Esophagus (tissue), 2 donors: ENCODE data around the gene TMTC2. TPM values are rescaled to one million over a fixed set of nuclear protein-coding genes. Genes with fewer than 3 reads are reported as not detected.

Source experiments
- H3K27ac ChIP-seq, 2 donors: one replicate each; pipeline ENCODE4 v1.5.1; 2013; ENCODE audit warnings: low read depth in 2 of 2, mild to moderate bottlenecking in 2 of 2, inconsistent platforms in 1 of 2, low read length in 1 of 2, moderate library complexity in 1 of 2
- H3K27me3 ChIP-seq, 2 donors: one replicate each; pipeline ENCODE4 v1.6.1; 2013; ENCODE audit warnings: low read length in 2 of 2, control low read depth in 1 of 2, mild to moderate bottlenecking in 1 of 2; ENCODE audit not compliant: insufficient read depth in 2 of 2, control insufficient read depth in 1 of 2
- H3K36me3 ChIP-seq, 2 donors: one replicate each; pipeline ENCODE4 v1.6.1; 2013; ENCODE audit warnings: low read length in 1 of 2; ENCODE audit not compliant: control insufficient read depth in 2 of 2, insufficient read depth in 2 of 2
- H3K4me1 ChIP-seq, 2 donors: one replicate each; pipeline ENCODE4 v1.6.1; 2013; ENCODE audit warnings: low read length in 1 of 2; ENCODE audit not compliant: control insufficient read depth in 2 of 2, insufficient read depth in 2 of 2
- H3K4me3 ChIP-seq, 2 donors: one replicate each; pipeline ENCODE4 v1.5.1; 2013; ENCODE audit warnings: low read length in 2 of 2, mild to moderate bottlenecking in 2 of 2, low read depth in 1 of 2, moderate library complexity in 1 of 2
- H3K9me3 ChIP-seq, 2 donors: one replicate each; pipeline ENCODE4 v1.6.1; 2013; ENCODE audit warnings: mild to moderate bottlenecking in 2 of 2, low read depth in 1 of 2, low read length in 1 of 2, moderate library complexity in 1 of 2; ENCODE audit not compliant: control insufficient read depth in 2 of 2, insufficient read depth in 1 of 2
- WGBS, 2 donors: extraction: QIAGEN DNeasy Blood & Tissue Kit; methylation state at CpG; one replicate each; pipeline ENCODE4 v1.1.7; 2013; 5-methylcytosine and 5-hydroxymethylcytosine counted together
- polyA plus RNA-seq, 2 donors: library from polyadenylated mRNA; stranded (reverse); fragments of 200-250 nt; gene quantifications; one replicate each; pipeline ENCODE4 v1.2.3, GENCODE V29; 2013
- donor health status: healthy with polysubstance abuse.
- donor health status: Bipolar disorder and iron deficiency.

TMTC2 gene
- polyA plus RNA-seq, 2 donors = 7.4 to 10.5 TPM

GRCh38 chr12:83042441-83043200 is 355.9 kb downstream of the TMTC2 start:
- no peaks in the 10 kb centered on the region for H3K4me1 ChIP-seq
- H3K9me3 ChIP-seq = no peaks in the 10 kb centered on the region
- WGBS, 2 donors = 54 to 69% methylated on average over 9 of the region's 9 CpGs
- no peak overlapping the region for H3K4me3 ChIP-seq
- no peaks in the 10 kb centered on the region for H3K36me3 ChIP-seq
- no peaks in the 10 kb centered on the region for H3K27me3 ChIP-seq
- H3K27ac ChIP-seq = no peak overlapping the region

- Histone ChIP-seq H3K4me1 (no peaks in the 10 kb centered on the region), H3K36me3 (no peaks in the 10 kb centered on the region), H3K9me3 (no peaks in the 10 kb centered on the region), H3K4me3 (no peak overlapping the region), H3K27ac (no peak overlapping the region), H3K27me3 (no peaks in the 10 kb centered on the region)
- WGBS, 2 donors = 64 to 70% methylated on average over 1 of the region's 1 CpG
Measured at GRCh38 chr12:83044736-83045135, 358.0 kb downstream of the TMTC2 start.

- WGBS, 2 donors = 90% methylated on average over 5 of the region's 5 CpGs
- Histone ChIP-seq H3K4me1 (no peaks in the 10 kb centered on the region), H3K27me3 (no peaks in the 10 kb centered on the region), H3K4me3 (no peak overlapping the region), H3K36me3 (no peaks in the 10 kb centered on the region), H3K27ac (no peak overlapping the region), H3K9me3 (no peaks in the 10 kb centered on the region)
Measured at GRCh38 chr12:83046019-83046418, 359.3 kb downstream of the TMTC2 start.

GRCh38 chr12:83049306-83049705 is 362.6 kb downstream of the TMTC2 start:
- Histone ChIP-seq H3K4me1 (no peaks in the 10 kb centered on the region), H3K9me3 (no peaks in the 10 kb centered on the region), H3K27me3 (no peaks in the 10 kb centered on the region), H3K27ac (no peak overlapping the region), H3K36me3 (no peaks in the 10 kb centered on the region), H3K4me3 (no peak overlapping the region)
- WGBS, 2 donors = 93 to 95% methylated on average over 5 of the region's 5 CpGs

- H3K4me1 ChIP-seq = no peaks in the 10 kb centered on the region
- 80 to 86% methylated on average over 4 of the region's 4 CpGs for WGBS, 2 donors
- H3K36me3 ChIP-seq = no peaks in the 10 kb centered on the region
- no peaks in the 10 kb centered on the region for H3K9me3 ChIP-seq
- no peaks in the 10 kb centered on the region for H3K27me3 ChIP-seq
- H3K27ac ChIP-seq = no peak overlapping the region
- H3K4me3 ChIP-seq = no peak overlapping the region
Measured at GRCh38 chr12:83052890-83053541, 366.3 kb downstream of the TMTC2 start.

GRCh38 chr12:83057436-83057835 is 370.7 kb downstream of the TMTC2 start:
- no peaks in the 10 kb centered on the region for H3K4me1 ChIP-seq
- 73 to 74% methylated on average over 1 of the region's 1 CpG for WGBS, 2 donors
- no peaks in the 10 kb centered on the region for H3K36me3 ChIP-seq
- H3K27me3 ChIP-seq = no peaks in the 10 kb centered on the region
- no peak overlapping the region for H3K27ac ChIP-seq
- no peaks in the 10 kb centered on the region for H3K9me3 ChIP-seq
- H3K4me3 ChIP-seq = no peak overlapping the region

- H3K9me3 ChIP-seq = no peaks in the 10 kb centered on the region
- 75 to 77% methylated on average over 6 of the region's 6 CpGs for WGBS, 2 donors
Measured at GRCh38 chr12:83059107-83059506, 372.4 kb downstream of the TMTC2 start.

GRCh38 chr12:83065562-83065961 is 378.9 kb downstream of the TMTC2 start:
- no peak overlapping the region for H3K4me3 ChIP-seq
- H3K27me3 ChIP-seq = no peaks in the 10 kb centered on the region
- no peaks in the 10 kb centered on the region for H3K9me3 ChIP-seq
- WGBS, 2 donors = 82 to 84% methylated on average over 1 of the region's 1 CpG
- no peak overlapping the region for H3K27ac ChIP-seq
- H3K36me3 ChIP-seq = no peaks in the 10 kb centered on the region
- no peaks in the 10 kb centered on the region for H3K4me1 ChIP-seq

More at GRCh38 chr12:83059107-83059506, 372.4 kb downstream of the TMTC2 start:
- Histone ChIP-seq H3K4me1 (no peaks in the 10 kb centered on the region), H3K4me3 (no peak overlapping the region), H3K27ac (no peak overlapping the region), H3K36me3 (no peaks in the 10 kb centered on the region), H3K27me3 (no peaks in the 10 kb centered on the region)

GRCh38 chr12:83067981-83068380 is 381.3 kb downstream of the TMTC2 start:
- Histone ChIP-seq H3K27ac (no peak overlapping the region), H3K27me3 (no peaks in the 10 kb centered on the region), H3K4me1 (no peaks in the 10 kb centered on the region), H3K9me3 (no peaks in the 10 kb centered on the region), H3K4me3 (no peak overlapping the region), H3K36me3 (no peaks in the 10 kb centered on the region)
